GM12878 (cell line): ENCODE measurements around the gene REEP2. TPM values are rescaled to one million over a fixed set of nuclear protein-coding genes. Genes with fewer than 3 reads are reported as not detected.

Experiments
- ATAC-seq: fragments of 200-7000 bp; cut with Tn5 transposase; 3 replicates; pipeline ENCODE4 v1.9.1; 2020; ENCODE audit warnings: mild to moderate bottlenecking, moderate library complexity
- BruUV-seq: library from RNA; stranded (reverse); fragments of 400-500 nt; replicated peaks from 2 replicates; lab custom pipeline; 2021; lab: Mats Ljungman, UMichigan
- CTCF ChIA-PET: fragments of 300-600 bp; sonication (Branson Sonifier 250); formaldehyde crosslinking; extraction: SDS; loops from one replicate; lab custom pipeline; 2021; ENCODE audit warnings: inconsistent platforms; lab: Yijun Ruan, JAX
- POLR2A ChIA-PET: fragments of 350-600 bp; formaldehyde crosslinking; extraction: SDS; loops from one replicate; lab custom pipeline; 2021; ENCODE audit warnings: inconsistent platforms; lab: Charles Lee
- RAD21 ChIA-PET: fragments of 300-600 bp; sonication (Branson Sonifier 250); formaldehyde crosslinking; loops from one replicate; lab custom pipeline; 2023; ENCODE audit warnings: antibody characterized with exemption; ENCODE audit not compliant: unreplicated experiment; lab: Charles Lee
- SMC1A ChIA-PET: fragments of 300-600 bp; sonication (Branson Sonifier 250); formaldehyde crosslinking; loops from one replicate; lab custom pipeline; 2023; ENCODE audit not compliant: unreplicated experiment, uncharacterized antibody; lab: Charles Lee
- DNase-seq: peaks from one replicate; pipeline ENCODE4 v3.0.0-alpha.2; 2011; ENCODE audit warnings: low read depth, low spot score
- FAIRE-seq: peaks from 3 replicates; lab custom pipeline; 2011; peaks lifted over from hg19 to GRCh38; lab: Jason Lieb, UNC
- H2AFZ ChIP-seq: 2 replicates; pipeline ENCODE4 v1.6.0; 2011; ENCODE audit warnings: low read depth, low read length, control low read depth; ENCODE audit not compliant: control insufficient read depth
- H3K27ac ChIP-seq: 2 replicates; pipeline ENCODE4 v1.5.1; 2011; ENCODE audit warnings: control low read depth; ENCODE audit not compliant: control insufficient read depth, insufficient read depth
- H3K27me3 ChIP-seq, 2 experiments: replicated peaks in 1 of 2; 2 replicates each; pipeline versions ENCODE4 v1.6.0 to v1.6.1; 2011; ENCODE audit warnings: low read length in 1 of 2; ENCODE audit not compliant: control insufficient read depth in 2 of 2, insufficient read depth in 2 of 2
- H3K36me3 ChIP-seq, 2 experiments: 2 replicates each; pipeline ENCODE4 v1.5.1; 2011; ENCODE audit warnings: low read length in 1 of 2; ENCODE audit not compliant: control insufficient read depth in 2 of 2, insufficient read depth in 2 of 2
- H3K4me1 ChIP-seq: 2 replicates; pipeline ENCODE4 v1.6.1; 2011; ENCODE audit warnings: mild to moderate bottlenecking, low read length, moderate library complexity, mixed read lengths; ENCODE audit not compliant: control insufficient read depth, insufficient read depth
- H3K4me2 ChIP-seq: 2 replicates; pipeline ENCODE4 v1.6.0; 2011; ENCODE audit warnings: control low read depth; ENCODE audit not compliant: control insufficient read depth, insufficient read depth
- H3K4me3 ChIP-seq: fragments of 200-600 bp; sonication (generic); 2 replicates; pipeline ENCODE4 v1.5.1; 2016
- H3K79me2 ChIP-seq: 2 replicates; pipeline ENCODE4 v1.6.0; 2011; ENCODE audit warnings: low read length; ENCODE audit not compliant: control insufficient read depth, insufficient read depth
- H3K9ac ChIP-seq: 2 replicates; pipeline ENCODE4 v1.8.0; 2011; ENCODE audit warnings: low read length, control low read depth, mixed read lengths; ENCODE audit not compliant: control insufficient read depth, insufficient read depth
- H3K9me3 ChIP-seq: replicated peaks from 3 replicates; pipeline ENCODE4 v1.5.1; 2011; ENCODE audit warnings: mild to moderate bottlenecking, low read length; ENCODE audit not compliant: control insufficient read depth, insufficient read depth
- H4K20me1 ChIP-seq: 2 replicates; pipeline ENCODE4 v1.6.0; 2011; ENCODE audit not compliant: control insufficient read depth, insufficient read depth
- BACH1 ChIP-seq: fragments of 450-650 bp; IDR thresholded peaks from 2 replicates; pipeline ENCODE4 v1.6.1; 2017; ENCODE audit warnings: mild to moderate bottlenecking, borderline replicate concordance
- CHD1 ChIP-seq: IDR thresholded peaks from 2 replicates; pipeline ENCODE4 v1.6.1; 2012; ENCODE audit warnings: low read depth, low read length, improper control_type of control experiment
- HCFC1 ChIP-seq: fragments of 150-350 bp; IDR thresholded peaks from 2 replicates; pipeline ENCODE4 v1.6.1; 2014; ENCODE audit warnings: low read length
- JUNB ChIP-seq: IDR thresholded peaks from 2 replicates; pipeline ENCODE4 v1.6.1; 2016; ENCODE audit warnings: antibody characterized with exemption, mild to moderate bottlenecking
- KLF5 ChIP-seq: fragments of 450-650 bp; IDR thresholded peaks from 2 replicates; pipeline ENCODE4 v1.6.1; 2014; ENCODE audit warnings: mild to moderate bottlenecking; ENCODE audit not compliant: partially characterized antibody
- POLR2A ChIP-seq: IDR thresholded peaks from 2 replicates; pipeline ENCODE4 v1.6.1; 2011; ENCODE audit warnings: low read depth, mild to moderate bottlenecking, low read length
- SMARCA5 ChIP-seq: fragments of 450-650 bp; IDR thresholded peaks from 2 replicates; pipeline ENCODE4 v1.6.1; 2017; ENCODE audit warnings: mild to moderate bottlenecking
- SMC3 ChIP-seq: IDR thresholded peaks from 2 replicates; pipeline ENCODE4 v1.6.1; 2011; ENCODE audit warnings: low read length, improper control_type of control experiment, borderline replicate concordance
- SP1 ChIP-seq: IDR thresholded peaks from one replicate; pipeline ENCODE4 v1.6.1; 2011; ENCODE audit warnings: low read depth, low read length
- SRF ChIP-seq, 2 experiments: IDR thresholded peaks; 2 replicates each; pipeline ENCODE4 v1.6.1; 2011; ENCODE audit warnings: low read depth in 2 of 2, low read length in 2 of 2, mild to moderate bottlenecking in 1 of 2, moderate library complexity in 1 of 2
- TARDBP ChIP-seq: IDR thresholded peaks from 2 replicates; pipeline ENCODE4 v1.6.1; 2016; ENCODE audit warnings: borderline replicate concordance
- WGBS: methylation state at CpG from one replicate; pipeline ENCODE4 v1.1.6; 2016; ENCODE audit warnings: low lambda C conversion rate; ENCODE audit not compliant: insufficient replicate concordance, insufficient coverage; ENCODE audit errors: missing lambda C conversion rate; 5-methylcytosine and 5-hydroxymethylcytosine counted together
- in situ Hi-C: fragments of 300-500 bp; cut with MboI; formaldehyde crosslinking; loops from 9 replicates; pipeline ENCODE4 v1.14.3; 2018; ENCODE audit warnings: mixed read lengths
- intact Hi-C: fragments of 100-400 bp; cut with micrococcal nuclease; formaldehyde crosslinking; loops from one replicate; pipeline ENCODE4 v1.14.2; 2022; ENCODE audit not compliant: unreplicated experiment
- polyA plus RNA-seq, 11 experiments: library from polyadenylated mRNA; depleted of rRNA in 4 of 11; unstranded in 6 of 11; stranded (reverse) in 5 of 11; fragments of >200 nt; fragmentation: Nextera tagmentation in 4 of 11; fragmentation: Illumina TruSeq in 1 of 11; extraction: Ambion mirVana in 4 of 11; extraction: Trizol in 1 of 11; gene quantifications; 1 replicate in 1 of 11; 2 replicates in 10 of 11; pipeline versions ENCODE4 v1.2.1 to v1.2.3, GENCODE V29; 2011 to 2016; ENCODE audit warnings: inconsistent platforms in 2 of 11, missing spikeins in 2 of 11, low read depth in 1 of 11
- total RNA-seq, 4 experiments: library from RNA; depleted of rRNA in 3 of 4; stranded (reverse); fragments of >200 nt in 3 of 4; fragmentation: Illumina TruSeq in 1 of 4; extraction: Trizol in 1 of 4; gene quantifications; 2 replicates each; pipeline versions ENCODE4 v1.2.1 to v1.2.3, GENCODE V29; 2013 to 2021
- TF ChIP-seq, protein P1 (sequence below): fragments of 450-650 bp; IDR thresholded peaks from 2 replicates; pipeline ENCODE4 v1.6.1; 2017; ENCODE audit warnings: low read depth, mild to moderate bottlenecking, moderate library complexity
- TF ChIP-seq, protein P2 (sequence below): fragments of 450-650 bp; IDR thresholded peaks from 2 replicates; pipeline ENCODE4 v1.6.1; 2017; ENCODE audit warnings: mild to moderate bottlenecking, moderate library complexity
- TF ChIP-seq, protein P3 (sequence below): fragments of 150-350 bp; IDR thresholded peaks from 2 replicates; pipeline ENCODE4 v1.6.1; 2014; ENCODE audit warnings: mild to moderate bottlenecking, low read depth, low read length

REEP2 gene
- total and polyA plus RNA-seq, 10 of the 15 experiments (the other 5 are each of a cell fraction or from before 2014, with no cell fraction given), result 0.10 to 3.1 (median 2.0) TPM

DNA sequence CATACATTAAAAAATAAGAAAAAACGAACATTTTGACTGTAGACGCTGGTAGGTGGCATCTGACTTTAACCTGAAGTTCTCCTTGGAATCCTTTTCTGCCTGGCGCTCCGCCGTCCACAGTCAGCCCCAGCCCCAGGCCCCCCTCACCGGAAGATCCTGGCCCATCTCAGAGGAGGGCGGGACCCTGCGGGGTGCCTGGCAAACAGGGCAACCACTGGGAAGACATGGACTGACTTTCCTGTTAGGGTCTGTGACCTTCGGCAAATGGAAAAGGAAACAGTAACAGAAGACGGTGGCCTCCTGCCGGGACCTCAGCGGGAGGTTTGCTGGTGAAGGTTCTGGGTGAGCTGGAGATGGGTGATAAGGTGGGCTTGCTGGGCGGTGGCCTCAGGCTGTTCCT lies 14.7 kb downstream of the REEP2 start:
- FAIRE-seq, result no peak

More for the DNA sequence above, 14.7 kb downstream of the REEP2 start:
- CTCF ChIA-PET, result interaction anchor here (0.9 to 7.0 kb wide), 2 partner anchors 50 to 94 kb away, joined by 3 to 123 read pairs; no protein-coding TSS in a partner anchor
- Histone ChIP-seq H3K79me2 (no peaks in the 10 kb centered on the region), H4K20me1 (no peaks in the 10 kb centered on the region), H3K9ac (no peak overlapping the region), H3K4me2 (no peak overlapping the region), H2AFZ (no peak overlapping the region), H3K27me3 (no peaks in the 10 kb centered on the region; a peak in 1 of 4 replicates), H3K4me3 (no peak overlapping the region), H3K9me3 (no peaks in the 10 kb centered on the region), H3K4me1 (peaks cover 4% of the 10 kb centered on the region; the same call in 1 of the 2 replicates), H3K36me3 (no peaks in the 10 kb centered on the region), H3K27ac (no peak overlapping the region)
- TF ChIP-seq, protein P1, sequence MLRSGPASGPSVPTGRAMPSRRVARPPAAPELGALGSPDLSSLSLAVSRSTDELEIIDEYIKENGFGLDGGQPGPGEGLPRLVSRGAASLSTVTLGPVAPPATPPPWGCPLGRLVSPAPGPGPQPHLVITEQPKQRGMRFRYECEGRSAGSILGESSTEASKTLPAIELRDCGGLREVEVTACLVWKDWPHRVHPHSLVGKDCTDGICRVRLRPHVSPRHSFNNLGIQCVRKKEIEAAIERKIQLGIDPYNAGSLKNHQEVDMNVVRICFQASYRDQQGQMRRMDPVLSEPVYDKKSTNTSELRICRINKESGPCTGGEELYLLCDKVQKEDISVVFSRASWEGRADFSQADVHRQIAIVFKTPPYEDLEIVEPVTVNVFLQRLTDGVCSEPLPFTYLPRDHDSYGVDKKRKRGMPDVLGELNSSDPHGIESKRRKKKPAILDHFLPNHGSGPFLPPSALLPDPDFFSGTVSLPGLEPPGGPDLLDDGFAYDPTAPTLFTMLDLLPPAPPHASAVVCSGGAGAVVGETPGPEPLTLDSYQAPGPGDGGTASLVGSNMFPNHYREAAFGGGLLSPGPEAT, result no peak
- TF ChIP-seq CHD1, result no peak
- TF ChIP-seq SMARCA5, result no peak
- TF ChIP-seq HCFC1, result no peak
- TF ChIP-seq, protein P2, sequence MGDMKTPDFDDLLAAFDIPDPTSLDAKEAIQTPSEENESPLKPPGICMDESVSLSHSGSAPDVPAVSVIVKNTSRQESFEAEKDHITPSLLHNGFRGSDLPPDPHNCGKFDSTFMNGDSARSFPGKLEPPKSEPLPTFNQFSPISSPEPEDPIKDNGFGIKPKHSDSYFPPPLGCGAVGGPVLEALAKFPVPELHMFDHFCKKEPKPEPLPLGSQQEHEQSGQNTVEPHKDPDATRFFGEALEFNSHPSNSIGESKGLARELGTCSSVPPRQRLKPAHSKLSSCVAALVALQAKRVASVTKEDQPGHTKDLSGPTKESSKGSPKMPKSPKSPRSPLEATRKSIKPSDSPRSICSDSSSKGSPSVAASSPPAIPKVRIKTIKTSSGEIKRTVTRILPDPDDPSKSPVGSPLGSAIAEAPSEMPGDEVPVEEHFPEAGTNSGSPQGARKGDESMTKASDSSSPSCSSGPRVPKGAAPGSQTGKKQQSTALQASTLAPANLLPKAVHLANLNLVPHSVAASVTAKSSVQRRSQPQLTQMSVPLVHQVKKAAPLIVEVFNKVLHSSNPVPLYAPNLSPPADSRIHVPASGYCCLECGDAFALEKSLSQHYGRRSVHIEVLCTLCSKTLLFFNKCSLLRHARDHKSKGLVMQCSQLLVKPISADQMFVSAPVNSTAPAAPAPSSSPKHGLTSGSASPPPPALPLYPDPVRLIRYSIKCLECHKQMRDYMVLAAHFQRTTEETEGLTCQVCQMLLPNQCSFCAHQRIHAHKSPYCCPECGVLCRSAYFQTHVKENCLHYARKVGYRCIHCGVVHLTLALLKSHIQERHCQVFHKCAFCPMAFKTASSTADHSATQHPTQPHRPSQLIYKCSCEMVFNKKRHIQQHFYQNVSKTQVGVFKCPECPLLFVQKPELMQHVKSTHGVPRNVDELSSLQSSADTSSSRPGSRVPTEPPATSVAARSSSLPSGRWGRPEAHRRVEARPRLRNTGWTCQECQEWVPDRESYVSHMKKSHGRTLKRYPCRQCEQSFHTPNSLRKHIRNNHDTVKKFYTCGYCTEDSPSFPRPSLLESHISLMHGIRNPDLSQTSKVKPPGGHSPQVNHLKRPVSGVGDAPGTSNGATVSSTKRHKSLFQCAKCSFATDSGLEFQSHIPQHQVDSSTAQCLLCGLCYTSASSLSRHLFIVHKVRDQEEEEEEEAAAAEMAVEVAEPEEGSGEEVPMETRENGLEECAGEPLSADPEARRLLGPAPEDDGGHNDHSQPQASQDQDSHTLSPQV, result no peak
- TF ChIP-seq JUNB, result no peak
- TF ChIP-seq, protein P3, sequence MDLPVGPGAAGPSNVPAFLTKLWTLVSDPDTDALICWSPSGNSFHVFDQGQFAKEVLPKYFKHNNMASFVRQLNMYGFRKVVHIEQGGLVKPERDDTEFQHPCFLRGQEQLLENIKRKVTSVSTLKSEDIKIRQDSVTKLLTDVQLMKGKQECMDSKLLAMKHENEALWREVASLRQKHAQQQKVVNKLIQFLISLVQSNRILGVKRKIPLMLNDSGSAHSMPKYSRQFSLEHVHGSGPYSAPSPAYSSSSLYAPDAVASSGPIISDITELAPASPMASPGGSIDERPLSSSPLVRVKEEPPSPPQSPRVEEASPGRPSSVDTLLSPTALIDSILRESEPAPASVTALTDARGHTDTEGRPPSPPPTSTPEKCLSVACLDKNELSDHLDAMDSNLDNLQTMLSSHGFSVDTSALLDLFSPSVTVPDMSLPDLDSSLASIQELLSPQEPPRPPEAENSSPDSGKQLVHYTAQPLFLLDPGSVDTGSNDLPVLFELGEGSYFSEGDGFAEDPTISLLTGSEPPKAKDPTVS, result no peak
- no peak for TF ChIP-seq SRF (IDR thresholded peaks at IDR 0.05; ENCODE audit: low read depth in 2 of 2, low read length in 2 of 2)
- no peak for TF ChIP-seq KLF5
- no peak for TF ChIP-seq TARDBP
- TF ChIP-seq POLR2A, result no peak
- TF ChIP-seq SP1, result no peak
- TF ChIP-seq SMC3, result no peak
- TF ChIP-seq BACH1, result no peak
- POLR2A ChIA-PET, result no interaction called here
- no TSS peak for BruUV-seq
- WGBS, result 60% methylated on average over 13 of the region's 13 CpGs
- in situ Hi-C loops, result no loop called here
- SMC1A ChIA-PET, result no interaction called here
- intact Hi-C loops, result no loop called here
- RAD21 ChIA-PET, result interaction anchor here (5.8 kb wide), 1 partner anchor 50 kb away, joined by 56 read pairs; no protein-coding TSS in a partner anchor
- no peak for DNase-seq
- ATAC-seq, result no peak
